AG09309 (cell line): ENCODE measurements around the gene PLD4.

Experiments used
- DNase-seq: peaks from one replicate; pipeline ENCODE4 v3.0.0-alpha.2; 2010; ENCODE audit warnings: low read depth
- H3K4me3 ChIP-seq: 2 replicates; pipeline ENCODE4 v1.5.1; 2011; ENCODE audit warnings: mild to moderate bottlenecking, low read depth, low read length, moderate library complexity; ENCODE audit not compliant: control insufficient read depth
- CTCF ChIP-seq: IDR thresholded peaks from 2 replicates; pipeline ENCODE4 v1.5.1; 2011; ENCODE audit warnings: mild to moderate bottlenecking, low read depth, low read length, inconsistent platforms; ENCODE audit not compliant: insufficient read depth, control insufficient read depth; ENCODE audit errors: missing control alignments

The PLD4 gene

DNA sequence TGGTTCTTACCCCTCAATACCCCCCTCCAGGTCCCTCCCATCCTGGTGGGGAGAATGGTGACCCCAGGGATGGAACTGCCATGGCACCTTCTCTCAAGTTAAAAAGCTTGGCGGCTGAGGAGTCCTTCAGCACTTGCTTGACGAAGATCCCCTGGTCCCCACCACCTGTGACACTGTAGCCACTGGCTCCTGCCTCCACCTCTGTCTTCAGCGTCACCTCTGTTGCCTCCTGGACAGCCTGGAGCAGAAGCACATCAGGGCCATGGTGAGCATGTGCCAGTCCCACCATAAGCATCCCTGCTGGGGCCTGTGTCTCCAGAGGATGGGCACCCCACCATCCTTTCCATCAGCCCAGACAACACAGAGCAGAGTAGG lies 30.7 kb downstream of the PLD4 start:
- no peak overlapping the region for H3K4me3 ChIP-seq
- DNase-seq, result no peak
- no peak for TF ChIP-seq CTCF

DNA sequence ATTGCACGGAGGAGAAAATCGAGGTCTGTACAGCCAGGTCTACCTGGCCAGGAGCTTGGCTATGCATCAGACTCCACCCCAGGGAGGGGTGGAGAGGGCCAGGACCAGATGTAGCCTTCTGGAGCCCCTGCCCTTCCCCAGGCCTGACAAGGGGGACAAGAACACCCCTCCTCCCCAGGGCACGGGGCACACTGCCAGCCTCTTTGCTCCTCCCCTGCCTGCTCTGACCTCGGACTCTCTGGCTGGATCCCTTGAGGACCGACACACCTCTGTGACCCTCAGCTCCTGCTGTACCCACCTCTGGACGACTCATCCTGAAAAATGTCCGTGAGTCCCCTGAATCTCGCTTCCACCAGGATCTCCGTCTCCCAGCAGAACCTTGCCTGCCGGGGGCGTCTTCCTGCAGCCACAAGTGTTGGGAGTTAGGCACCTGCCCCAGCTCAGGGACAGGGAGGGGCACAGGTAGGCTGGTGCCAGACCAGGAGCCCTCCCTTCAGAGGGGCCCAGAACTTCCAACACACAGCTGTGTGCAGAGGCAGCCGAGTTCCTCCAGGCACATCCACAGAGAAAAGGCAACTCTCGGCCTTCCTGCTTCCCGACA lies 31.7 kb downstream of the PLD4 start:
- TF ChIP-seq CTCF, result no peak
- no peak for DNase-seq
- no peak overlapping the region for H3K4me3 ChIP-seq

- DNase-seq, result no peak
- H3K4me3 ChIP-seq, result no peak overlapping the region
- TF ChIP-seq CTCF, result no peak
Measured at GRCh38 chr14:104957146-104958113, 32.8 kb downstream of the PLD4 start.

DNA sequence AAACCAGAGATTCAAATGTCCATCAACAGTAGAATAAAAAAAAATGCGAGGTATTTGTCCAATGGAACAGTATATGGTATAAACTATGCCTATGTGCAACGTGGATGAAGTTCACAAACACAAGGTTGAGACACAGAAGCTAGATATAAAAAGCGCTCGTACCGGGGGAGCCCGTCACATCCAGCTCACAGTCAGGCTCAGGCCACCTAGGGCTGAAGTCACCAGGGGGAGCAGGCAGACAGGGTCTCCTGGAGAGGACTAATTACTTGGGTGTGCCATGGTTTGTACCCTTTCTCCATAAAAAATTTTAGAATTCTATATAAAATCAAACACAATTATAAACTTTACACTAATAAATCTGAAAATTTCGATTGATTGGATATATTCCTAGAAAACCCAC lies 39.9 kb downstream of the PLD4 start:
- DNase-seq, result no peak
- H3K4me3 ChIP-seq, result no peak overlapping the region
- TF ChIP-seq CTCF, result no peak

GRCh38 chr14:104965561-104966231 lies 41.0 kb downstream of the PLD4 start:
- no peak overlapping the region for H3K4me3 ChIP-seq
- DNase-seq, result no peak
- no peak for TF ChIP-seq CTCF

- TF ChIP-seq CTCF, result no peak
- no peak for DNase-seq
- no peak overlapping the region for H3K4me3 ChIP-seq
Measured at GRCh38 chr14:104966261-104966865, 41.7 kb downstream of the PLD4 start.
